ENCODE measurements around the gene USP54.

GRCh38 chr10:73597346-73597745 lies 6.2 kb upstream of the USP54 start:
- TF ChIP-seq CTCF (IDR thresholded peaks at IDR 0.05), result no peak
- no peak for TF ChIP-seq POLR2A (IDR thresholded peaks at IDR 0.05)

Measured in Peyer's patch (tissue), 4 donors.